Measurements from ENCODE around the gene NCKAP5.

NCKAP5 gene

GRCh38 chr2:132716954-132717353, 851.3 kb downstream of the NCKAP5 start:
- Histone ChIP-seq H3K4me3 (ENCODE audit: insufficient read depth in 1 of 2, low read depth in 1 of 2, low read length in 2 of 2) (no peak overlapping the region), H3K4me1 (ENCODE audit: control insufficient read depth, insufficient read depth, low read depth, low read length) (no peaks in the 10 kb centered on the region), H3K36me3 (ENCODE audit: control insufficient read depth in 1 of 2, insufficient read depth in 2 of 2, low read depth in 1 of 2, low read length in 2 of 2) (no peaks in the 10 kb centered on the region), H2BK120ac (ENCODE audit: low read depth, low read length) (no peak overlapping the region), H3K27ac (ENCODE audit: low read length, poor library complexity, severe bottlenecking) (no peak overlapping the region), H3K14ac (ENCODE audit: low read length in 2 of 2) (no peak overlapping the region), H2BK5ac (ENCODE audit: low read depth, low read length, poor library complexity, severe bottlenecking) (no peak overlapping the region), H3K27me3 (ENCODE audit: control insufficient read depth in 1 of 2, insufficient read depth in 1 of 2, low read length in 2 of 2) (no peaks in the 10 kb centered on the region), H3K4me2 (ENCODE audit: low read length, poor library complexity, severe bottlenecking) (no peak overlapping the region), H2BK12ac (ENCODE audit: low read length in 2 of 2) (no peak overlapping the region), H3K9me3 (ENCODE audit: control insufficient read depth, low read length) (peaks cover 3% of the 10 kb centered on the region), H2AK5ac (ENCODE audit: low read length, severe bottlenecking) (no peak overlapping the region), H3K18ac (ENCODE audit: low read depth in 1 of 2, low read length in 2 of 2) (no peak overlapping the region), H4K8ac (ENCODE audit: low read length) (no peak overlapping the region), H2BK15ac (ENCODE audit: low read depth, poor library complexity, severe bottlenecking) (no peak overlapping the region), H3K23ac (ENCODE audit: low read length in 2 of 2) (no peak overlapping the region), H3K4ac (ENCODE audit: low read depth in 1 of 2, low read length in 2 of 2) (no peak overlapping the region), H2AFZ (ENCODE audit: low read depth, low read length) (no peak overlapping the region), H4K91ac (ENCODE audit: low read length) (no peak overlapping the region), H3K9ac (ENCODE audit: low read length) (no peak overlapping the region), H3K79me1 (replicated peaks; ENCODE audit: low read length, poor library complexity, severe bottlenecking) (no peaks in the 10 kb centered on the region)
- WGBS = 69% methylated on average over 2 of the region's 2 CpGs
- DNase-seq = no peak

- H3K23ac ChIP-seq (ENCODE audit: low read length in 2 of 2) = no peak overlapping the region
- H2BK15ac ChIP-seq (ENCODE audit: low read depth, poor library complexity, severe bottlenecking) = no peak overlapping the region
- H2BK120ac ChIP-seq (ENCODE audit: low read depth, low read length) = no peak overlapping the region
- 67% methylated on average over 7 of the region's 7 CpGs for WGBS
- H4K8ac ChIP-seq (ENCODE audit: low read length) = no peak overlapping the region
- no peak overlapping the region for H3K4me3 ChIP-seq (ENCODE audit: insufficient read depth in 1 of 2, low read depth in 1 of 2, low read length in 2 of 2)
- no peak overlapping the region for H3K14ac ChIP-seq (ENCODE audit: low read length in 2 of 2)
- H2BK5ac ChIP-seq (ENCODE audit: low read depth, low read length, poor library complexity, severe bottlenecking) = no peak overlapping the region
- no peak overlapping the region for H3K9ac ChIP-seq (ENCODE audit: low read length)
- no peak overlapping the region for H2BK12ac ChIP-seq (ENCODE audit: low read length in 2 of 2)
- H3K4me2 ChIP-seq (ENCODE audit: low read length, poor library complexity, severe bottlenecking) = no peak overlapping the region
- no peaks in the 10 kb centered on the region for H3K9me3 ChIP-seq (ENCODE audit: control insufficient read depth, low read length)
- H3K36me3 ChIP-seq (ENCODE audit: control insufficient read depth in 1 of 2, insufficient read depth in 2 of 2, low read depth in 1 of 2, low read length in 2 of 2) = no peaks in the 10 kb centered on the region
- no peak overlapping the region for H3K4ac ChIP-seq (ENCODE audit: low read depth in 1 of 2, low read length in 2 of 2)
- H2AFZ ChIP-seq (ENCODE audit: low read depth, low read length) = no peak overlapping the region
- H3K18ac ChIP-seq (ENCODE audit: low read depth in 1 of 2, low read length in 2 of 2) = no peak overlapping the region
- no peak overlapping the region for H4K91ac ChIP-seq (ENCODE audit: low read length)
- no peaks in the 10 kb centered on the region for H3K79me1 ChIP-seq (replicated peaks; ENCODE audit: low read length, poor library complexity, severe bottlenecking)
- DNase-seq = no peak
- no peak overlapping the region for H3K27ac ChIP-seq (ENCODE audit: low read length, poor library complexity, severe bottlenecking)
- no peaks in the 10 kb centered on the region for H3K27me3 ChIP-seq (ENCODE audit: control insufficient read depth in 1 of 2, insufficient read depth in 1 of 2, low read length in 2 of 2)
- no peak overlapping the region for H2AK5ac ChIP-seq (ENCODE audit: low read length, severe bottlenecking)
- H3K4me1 ChIP-seq (ENCODE audit: control insufficient read depth, insufficient read depth, low read depth, low read length) = no peaks in the 10 kb centered on the region
Observed at GRCh38 chr2:132715386-132716351, 852.6 kb downstream of the NCKAP5 start.

GRCh38 chr2:132703396-132703795, 864.9 kb downstream of the NCKAP5 start:
- H3K79me1 ChIP-seq (replicated peaks; ENCODE audit: low read length, poor library complexity, severe bottlenecking) = no peaks in the 10 kb centered on the region
- H2BK120ac ChIP-seq (ENCODE audit: low read depth, low read length) = no peak overlapping the region
- H3K4me3 ChIP-seq (ENCODE audit: insufficient read depth in 1 of 2, low read depth in 1 of 2, low read length in 2 of 2) = no peak overlapping the region
- no peak overlapping the region for H4K91ac ChIP-seq (ENCODE audit: low read length)
- H3K27me3 ChIP-seq (ENCODE audit: control insufficient read depth in 1 of 2, insufficient read depth in 1 of 2, low read length in 2 of 2) = no peaks in the 10 kb centered on the region
- H2BK5ac ChIP-seq (ENCODE audit: low read depth, low read length, poor library complexity, severe bottlenecking) = no peak overlapping the region
- DNase-seq = no peak
- H3K23ac ChIP-seq (ENCODE audit: low read length in 2 of 2) = no peak overlapping the region
- no peak overlapping the region for H3K4ac ChIP-seq (ENCODE audit: low read depth in 1 of 2, low read length in 2 of 2)
- no peak overlapping the region for H3K18ac ChIP-seq (ENCODE audit: low read depth in 1 of 2, low read length in 2 of 2)
- H2AFZ ChIP-seq (ENCODE audit: low read depth, low read length) = no peak overlapping the region
- H3K36me3 ChIP-seq (ENCODE audit: control insufficient read depth in 1 of 2, insufficient read depth in 2 of 2, low read depth in 1 of 2, low read length in 2 of 2) = peaks cover 0 to 3% of the 10 kb centered on the region in 2 experiments
- no peak overlapping the region for H2BK15ac ChIP-seq (ENCODE audit: low read depth, poor library complexity, severe bottlenecking)
- H3K9me3 ChIP-seq (ENCODE audit: control insufficient read depth, low read length) = no peaks in the 10 kb centered on the region
- no peak overlapping the region for H3K4me2 ChIP-seq (ENCODE audit: low read length, poor library complexity, severe bottlenecking)
- H2BK12ac ChIP-seq (ENCODE audit: low read length in 2 of 2) = no peak overlapping the region
- H3K14ac ChIP-seq (ENCODE audit: low read length in 2 of 2) = no peak overlapping the region
- no peak overlapping the region for H3K27ac ChIP-seq (ENCODE audit: low read length, poor library complexity, severe bottlenecking)
- WGBS = 100% methylated on average over 2 of the region's 4 CpGs
- no peak overlapping the region for H2AK5ac ChIP-seq (ENCODE audit: low read length, severe bottlenecking)
- no peak overlapping the region for H4K8ac ChIP-seq (ENCODE audit: low read length)
- H3K9ac ChIP-seq (ENCODE audit: low read length) = no peak overlapping the region
- H3K4me1 ChIP-seq (ENCODE audit: control insufficient read depth, insufficient read depth, low read depth, low read length) = no peaks in the 10 kb centered on the region

- no peak overlapping the region for H3K27ac ChIP-seq (ENCODE audit: low read length, poor library complexity, severe bottlenecking)
- no peaks in the 10 kb centered on the region for H3K4me1 ChIP-seq (ENCODE audit: control insufficient read depth, insufficient read depth, low read depth, low read length)
- H2BK120ac ChIP-seq (ENCODE audit: low read depth, low read length) = no peak overlapping the region
- no peak overlapping the region for H2AFZ ChIP-seq (ENCODE audit: low read depth, low read length)
- H3K9me3 ChIP-seq (ENCODE audit: control insufficient read depth, low read length) = no peaks in the 10 kb centered on the region
- WGBS = 94% methylated on average over 2 of the region's 2 CpGs
- no peaks in the 10 kb centered on the region for H3K36me3 ChIP-seq (ENCODE audit: control insufficient read depth in 1 of 2, insufficient read depth in 2 of 2, low read depth in 1 of 2, low read length in 2 of 2)
- H2BK5ac ChIP-seq (ENCODE audit: low read depth, low read length, poor library complexity, severe bottlenecking) = no peak overlapping the region
- no peak for DNase-seq
- no peak overlapping the region for H2AK5ac ChIP-seq (ENCODE audit: low read length, severe bottlenecking)
- H3K23ac ChIP-seq (ENCODE audit: low read length in 2 of 2) = no peak overlapping the region
- H2BK12ac ChIP-seq (ENCODE audit: low read length in 2 of 2) = no peak overlapping the region
- H4K91ac ChIP-seq (ENCODE audit: low read length) = no peak overlapping the region
- H3K9ac ChIP-seq (ENCODE audit: low read length) = no peak overlapping the region
- H2BK15ac ChIP-seq (ENCODE audit: low read depth, poor library complexity, severe bottlenecking) = no peak overlapping the region
- H3K14ac ChIP-seq (ENCODE audit: low read length in 2 of 2) = no peak overlapping the region
- no peak overlapping the region for H3K18ac ChIP-seq (ENCODE audit: low read depth in 1 of 2, low read length in 2 of 2)
- no peak overlapping the region for H3K4ac ChIP-seq (ENCODE audit: low read depth in 1 of 2, low read length in 2 of 2)
- no peak overlapping the region for H4K8ac ChIP-seq (ENCODE audit: low read length)
- no peak overlapping the region for H3K4me3 ChIP-seq (ENCODE audit: insufficient read depth in 1 of 2, low read depth in 1 of 2, low read length in 2 of 2)
- H3K79me1 ChIP-seq (replicated peaks; ENCODE audit: low read length, poor library complexity, severe bottlenecking) = no peaks in the 10 kb centered on the region
- no peak overlapping the region for H3K4me2 ChIP-seq (ENCODE audit: low read length, poor library complexity, severe bottlenecking)
- no peaks in the 10 kb centered on the region for H3K27me3 ChIP-seq (ENCODE audit: control insufficient read depth in 1 of 2, insufficient read depth in 1 of 2, low read length in 2 of 2)
Observed at GRCh38 chr2:132701810-132702209, 866.5 kb downstream of the NCKAP5 start.
